ENCODE results near the gene SLC4A1. TPM values are rescaled to one million over a fixed set of nuclear protein-coding genes. Genes with fewer than 3 reads are reported as not detected.

Gene SLC4A1
- polyA plus RNA-seq, 1 donor (not counting 4 experiments of a cell fraction or from before 2014, with no cell fraction given) = not detected

GRCh38 chr17:44309472-44309871 is 41.5 kb upstream of the SLC4A1 start:
- H3K9me1 ChIP-seq (ENCODE audit: control insufficient read depth, extremely low read depth, insufficient read depth, low read length) = no peaks in the 10 kb centered on the region
- no peak for TF ChIP-seq EZH2 (IDR thresholded peaks at IDR 0.05; ENCODE audit: low read length)
- TF ChIP-seq CTCF (optimal IDR thresholded peaks at IDR 0.05 in 1 of 3, IDR thresholded peaks at IDR 0.05 in 1 of 3, conservative IDR thresholded peaks at IDR 0.05 in 1 of 3; ENCODE audit: extremely low read depth in 1 of 3, insufficient read depth in 2 of 3, low read length in 3 of 3) = peak in 1 of 3 experiments; percentile 31
- no peak for DNase-seq (ENCODE audit: low read depth, low spot score)
- no peaks in the 10 kb centered on the region for H4K20me1 ChIP-seq (ENCODE audit: control insufficient read depth, extremely low read depth, insufficient read depth, low read length)
- no peak for FAIRE-seq
- peak overlapping the region; percentile 52 for H3K4me2 ChIP-seq (ENCODE audit: control insufficient read depth, extremely low read depth, insufficient read depth, low read depth, low read length)
- dilution Hi-C loops (cut with MboI; ENCODE audit: extremely low pct_ligation_motif_present, low sequenced_read_pairs) = no loop called here
- H3K79me2 ChIP-seq (ENCODE audit: control insufficient read depth, insufficient read depth, low read length) = no peaks in the 10 kb centered on the region
- peaks cover 12% of the 10 kb centered on the region for H3K4me1 ChIP-seq (ENCODE audit: control insufficient read depth, extremely low read depth, insufficient read depth, low read length)
- no peak overlapping the region for H3K4me3 ChIP-seq (ENCODE audit: control insufficient read depth in 2 of 3, extremely low read depth in 1 of 3, insufficient read depth in 2 of 3, low read depth in 1 of 3, low read length in 3 of 3)
- peaks cover 13% of the 10 kb centered on the region for H3K27me3 ChIP-seq (ENCODE audit: control insufficient read depth, extremely low read depth, insufficient read depth, low read length)
- no peaks in the 10 kb centered on the region for H3K36me3 ChIP-seq (ENCODE audit: control insufficient read depth in 2 of 2, extremely low read depth in 1 of 2, insufficient read depth in 2 of 2, low read length in 2 of 2)
- H3K9ac ChIP-seq (ENCODE audit: control insufficient read depth, extremely low read depth, insufficient read depth, low read length) = no peak overlapping the region
- no peaks in the 10 kb centered on the region for H3K9me3 ChIP-seq (ENCODE audit: control insufficient read depth, low read depth, low read length)
- H2AFZ ChIP-seq (ENCODE audit: control insufficient read depth, low read length) = no peak overlapping the region
- no peak overlapping the region for H3K27ac ChIP-seq (ENCODE audit: control insufficient read depth, insufficient read depth, low read length)

GRCh38 chr17:44308865-44309264 is 40.9 kb upstream of the SLC4A1 start:
- FAIRE-seq (no peak), DNase-seq (ENCODE audit: low read depth, low spot score) (no peak)
- H3K27ac ChIP-seq (ENCODE audit: control insufficient read depth, insufficient read depth, low read length) = no peak overlapping the region
- peaks cover 7% of the 10 kb centered on the region for H3K27me3 ChIP-seq (ENCODE audit: control insufficient read depth, extremely low read depth, insufficient read depth, low read length)
- no peaks in the 10 kb centered on the region for H3K36me3 ChIP-seq (ENCODE audit: control insufficient read depth in 2 of 2, extremely low read depth in 1 of 2, insufficient read depth in 2 of 2, low read length in 2 of 2)
- H3K4me2 ChIP-seq (ENCODE audit: control insufficient read depth, extremely low read depth, insufficient read depth, low read depth, low read length) = peak overlapping the region; percentile 52
- TF ChIP-seq CTCF (optimal IDR thresholded peaks at IDR 0.05 in 1 of 3, IDR thresholded peaks at IDR 0.05 in 1 of 3, conservative IDR thresholded peaks at IDR 0.05 in 1 of 3; ENCODE audit: extremely low read depth in 1 of 3, insufficient read depth in 2 of 3, low read length in 3 of 3) (no peak), EZH2 (IDR thresholded peaks at IDR 0.05; ENCODE audit: low read length) (no peak)
- H3K9ac ChIP-seq (ENCODE audit: control insufficient read depth, extremely low read depth, insufficient read depth, low read length) = no peak overlapping the region
- H3K9me1 ChIP-seq (ENCODE audit: control insufficient read depth, extremely low read depth, insufficient read depth, low read length) = no peaks in the 10 kb centered on the region
- H2AFZ ChIP-seq (ENCODE audit: control insufficient read depth, low read length) = no peak overlapping the region
- dilution Hi-C loops (cut with MboI; ENCODE audit: extremely low pct_ligation_motif_present, low sequenced_read_pairs) = no loop called here
- H3K4me3 ChIP-seq (ENCODE audit: control insufficient read depth in 2 of 3, extremely low read depth in 1 of 3, insufficient read depth in 2 of 3, low read depth in 1 of 3, low read length in 3 of 3) = peak overlapping the region in 2 of 3 experiments; percentile 22 to 33
- H4K20me1 ChIP-seq (ENCODE audit: control insufficient read depth, extremely low read depth, insufficient read depth, low read length) = no peaks in the 10 kb centered on the region
- H3K79me2 ChIP-seq (ENCODE audit: control insufficient read depth, insufficient read depth, low read length) = no peaks in the 10 kb centered on the region
- peaks cover 12% of the 10 kb centered on the region for H3K4me1 ChIP-seq (ENCODE audit: control insufficient read depth, extremely low read depth, insufficient read depth, low read length)
- H3K9me3 ChIP-seq (ENCODE audit: control insufficient read depth, low read depth, low read length) = no peaks in the 10 kb centered on the region

Measured in keratinocyte (primary cell).